OCI-M2 (cell line): ENCODE results near the gene DDX31.
"Not testable (repeated sequence)": the region's sequence is repeated elsewhere in the genome, so short reads cannot be mapped to it uniquely, and the experiment has no call there.

ENCODE experiments used
- DNase-seq: peaks from one replicate; lab custom pipeline; 2025; ENCODE audit not compliant: unreplicated experiment; lab: John Stamatoyannopoulos, UW

Gene DDX31

DNA sequence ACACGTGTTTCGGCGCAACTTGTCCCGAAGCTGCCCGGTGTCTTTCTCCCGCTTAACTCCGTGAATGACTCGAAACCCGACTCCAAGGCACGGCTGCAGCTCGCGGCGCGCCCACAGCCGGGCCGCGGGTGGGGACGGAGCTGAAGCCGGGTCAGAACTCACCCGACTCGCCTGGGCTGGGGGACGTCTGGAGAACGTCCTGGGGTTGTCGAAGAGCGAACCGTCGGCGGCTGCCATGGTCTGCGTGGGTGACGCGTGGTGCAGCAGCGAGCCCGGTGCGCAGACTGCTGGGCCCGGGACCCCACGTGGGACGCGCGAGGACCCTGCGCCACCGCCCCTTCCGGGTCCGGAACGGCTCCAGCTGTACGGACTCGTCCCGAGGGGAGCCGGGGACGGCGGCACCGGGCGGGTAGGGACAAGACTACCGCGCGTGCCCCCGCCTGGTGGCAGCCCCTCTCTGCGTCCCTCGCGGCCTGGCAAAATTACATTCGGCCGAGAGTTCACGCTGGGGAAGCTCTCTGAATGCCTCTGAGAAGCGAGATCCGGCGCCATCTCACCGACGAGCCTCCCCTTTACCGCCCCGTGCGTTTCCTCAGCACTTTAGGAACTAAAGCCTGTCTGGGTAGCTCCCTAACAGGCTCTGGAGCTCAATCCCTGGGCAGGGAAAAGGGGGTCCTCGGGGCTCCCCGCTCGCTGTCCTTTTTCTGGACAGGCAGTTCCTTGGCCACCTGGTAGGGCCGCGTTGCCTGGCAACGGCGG lies at the start of gene DDX31:
DDX31 (minus strand) TSS at position 286 of the 759 bp plus-strand sequence; CDS start at position 237, 49 bp downstream.
- no peak for DNase-seq

DNA sequence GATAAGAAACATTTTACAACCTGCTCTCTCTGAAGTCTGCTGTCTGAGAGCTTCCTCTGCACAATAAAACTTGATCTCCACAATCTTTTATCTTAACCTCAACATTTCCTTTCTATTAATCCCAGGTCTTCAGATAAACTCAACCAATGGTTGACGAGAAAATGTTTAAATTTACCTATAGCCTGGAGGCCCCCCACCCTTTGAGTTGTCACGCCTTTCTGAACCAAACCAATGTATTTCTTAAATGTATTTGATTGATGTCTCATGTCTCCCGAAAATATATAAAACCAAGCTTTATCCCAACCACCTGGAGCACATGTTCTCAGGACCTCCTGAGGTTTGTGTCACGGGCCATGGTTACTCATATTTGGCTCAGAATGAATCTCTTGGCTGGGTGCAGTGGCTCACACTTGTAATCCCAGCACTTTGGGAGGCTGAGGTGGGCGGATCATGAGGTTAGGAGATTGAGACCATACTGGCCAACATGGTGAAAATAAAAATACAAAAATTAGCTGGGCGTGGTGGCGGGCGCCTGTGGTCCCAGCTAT lies 48.7 kb upstream of the DDX31 start:
- not testable (repeated sequence) for DNase-seq

DNA sequence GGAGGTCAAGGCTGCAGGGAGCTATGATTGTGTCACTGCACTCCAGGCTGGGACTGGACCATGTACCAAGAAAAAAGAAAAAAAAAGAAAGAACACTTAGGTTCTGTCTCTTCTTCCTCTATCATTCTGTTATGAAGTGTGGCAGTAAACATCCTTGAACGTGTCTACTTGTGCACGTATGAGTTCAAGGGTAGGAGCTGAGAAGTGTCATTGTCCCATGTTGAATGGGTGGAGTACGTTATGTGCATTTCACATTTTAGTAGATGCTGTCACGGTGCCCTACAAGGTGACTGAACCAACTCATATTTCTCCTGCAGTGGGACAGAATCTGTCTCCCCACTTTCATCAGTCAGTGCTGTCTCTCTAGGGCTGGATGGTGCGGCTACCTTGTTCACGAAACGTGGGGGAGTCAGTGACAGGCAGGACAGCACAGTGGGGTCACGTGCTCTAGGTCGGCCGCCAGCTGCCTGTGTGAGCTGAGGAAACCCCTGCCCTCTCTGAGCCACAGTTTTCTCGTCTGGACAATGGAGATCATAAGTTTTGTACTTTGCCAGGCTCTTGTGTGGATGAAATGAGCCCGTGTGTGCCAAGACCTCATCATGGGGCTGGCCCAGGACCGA lies 47.7 kb upstream of the DDX31 start:
- no peak for DNase-seq

DNA sequence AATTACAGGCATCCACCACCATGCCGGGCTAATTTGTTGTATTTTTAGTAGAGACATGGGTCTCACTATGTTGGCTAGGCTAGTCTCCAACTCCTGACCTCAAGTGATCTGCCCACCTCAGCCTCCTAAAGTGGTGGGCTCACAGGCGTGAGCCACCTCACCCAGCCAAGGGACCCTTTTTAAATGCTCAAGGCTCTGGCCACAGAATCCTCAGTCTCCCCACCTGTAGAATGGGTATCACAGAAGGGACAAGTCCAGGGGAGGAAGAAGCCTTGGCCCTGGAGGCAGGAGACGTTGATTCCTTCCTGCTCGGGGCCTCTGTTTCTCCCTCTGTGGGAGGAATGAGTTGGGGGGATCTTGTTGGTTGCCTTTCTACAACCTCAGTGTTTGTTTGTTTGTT lies 46.2 kb upstream of the DDX31 start:
- no peak for DNase-seq

DNA sequence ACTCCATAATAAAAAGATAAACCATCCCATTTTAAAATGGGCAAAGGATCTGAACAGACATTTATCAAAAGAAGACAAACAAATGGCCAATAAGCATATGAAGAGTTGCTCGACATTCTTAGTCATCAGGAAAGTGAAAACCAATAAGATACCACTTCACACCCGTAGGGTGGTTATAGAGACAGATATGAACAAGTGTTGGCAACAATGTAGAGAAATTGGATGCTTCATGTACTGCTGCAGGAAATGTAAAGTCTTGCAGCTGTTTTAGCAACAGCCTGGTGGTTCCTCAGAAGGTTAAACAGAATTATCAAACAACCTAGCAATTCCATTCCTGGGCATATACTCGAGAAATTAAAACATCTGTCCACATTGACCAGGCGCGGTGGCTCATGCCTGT lies 43.0 kb upstream of the DDX31 start:
- no peak for DNase-seq

DNA sequence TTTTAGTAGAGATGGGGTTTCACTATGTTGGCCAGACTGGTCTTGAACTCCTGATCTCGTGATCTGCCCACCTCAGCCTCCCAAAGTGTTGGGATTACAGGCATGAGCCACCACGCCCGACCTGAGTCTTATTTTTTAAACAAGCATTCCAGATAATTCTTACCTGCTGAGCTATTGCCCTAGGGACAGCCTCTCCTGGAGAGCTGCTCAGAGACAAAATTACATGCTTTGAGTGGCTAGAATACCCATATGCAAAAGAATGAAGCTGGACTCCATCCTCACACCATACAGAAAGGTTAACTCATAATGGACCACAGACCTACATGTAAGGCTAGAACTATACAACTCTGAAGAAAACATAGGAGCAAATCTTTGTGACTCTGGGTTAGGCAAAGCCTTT lies 42.1 kb upstream of the DDX31 start:
- DNase-seq: no peak

DNA sequence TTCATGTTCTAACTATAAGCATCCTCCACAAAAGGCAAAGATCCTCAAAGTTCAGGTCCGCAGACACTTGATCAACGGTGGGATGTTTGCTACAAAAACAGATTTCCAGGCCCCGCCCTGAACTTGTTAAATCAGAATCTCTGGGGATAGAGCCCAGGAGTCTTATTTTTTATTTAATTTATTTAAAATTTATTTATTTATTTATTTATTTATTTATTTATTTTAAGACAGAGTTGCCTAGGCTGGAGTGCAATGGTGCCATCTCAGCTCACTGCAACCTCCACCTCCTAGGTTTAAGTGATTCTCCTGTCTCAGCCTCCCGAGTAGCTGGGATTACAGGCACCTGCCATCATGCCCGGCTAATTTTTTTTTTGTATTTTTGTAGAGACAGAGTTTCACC lies 41.4 kb upstream of the DDX31 start:
- DNase-seq: not testable (repeated sequence)

DNA sequence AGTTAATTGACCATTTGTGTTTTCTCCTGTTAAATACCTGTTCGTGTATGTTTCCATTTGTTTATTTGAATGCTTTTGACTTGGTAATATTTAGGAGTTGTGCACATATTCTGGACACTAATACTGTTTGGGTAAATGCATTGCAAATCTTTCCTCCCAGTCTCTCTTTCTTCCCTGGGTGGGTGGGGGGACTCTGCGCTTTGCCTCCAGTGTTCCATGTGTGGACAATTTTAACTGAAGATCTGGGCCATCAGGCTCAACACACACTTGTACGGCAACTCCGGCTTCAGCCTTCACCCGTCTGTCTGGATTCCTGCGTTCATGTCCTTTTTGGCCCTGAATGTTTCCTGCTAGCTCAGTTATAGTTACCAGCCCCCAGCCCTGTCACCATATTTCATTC lies 40.5 kb upstream of the DDX31 start:
- DNase-seq: no peak

DNA sequence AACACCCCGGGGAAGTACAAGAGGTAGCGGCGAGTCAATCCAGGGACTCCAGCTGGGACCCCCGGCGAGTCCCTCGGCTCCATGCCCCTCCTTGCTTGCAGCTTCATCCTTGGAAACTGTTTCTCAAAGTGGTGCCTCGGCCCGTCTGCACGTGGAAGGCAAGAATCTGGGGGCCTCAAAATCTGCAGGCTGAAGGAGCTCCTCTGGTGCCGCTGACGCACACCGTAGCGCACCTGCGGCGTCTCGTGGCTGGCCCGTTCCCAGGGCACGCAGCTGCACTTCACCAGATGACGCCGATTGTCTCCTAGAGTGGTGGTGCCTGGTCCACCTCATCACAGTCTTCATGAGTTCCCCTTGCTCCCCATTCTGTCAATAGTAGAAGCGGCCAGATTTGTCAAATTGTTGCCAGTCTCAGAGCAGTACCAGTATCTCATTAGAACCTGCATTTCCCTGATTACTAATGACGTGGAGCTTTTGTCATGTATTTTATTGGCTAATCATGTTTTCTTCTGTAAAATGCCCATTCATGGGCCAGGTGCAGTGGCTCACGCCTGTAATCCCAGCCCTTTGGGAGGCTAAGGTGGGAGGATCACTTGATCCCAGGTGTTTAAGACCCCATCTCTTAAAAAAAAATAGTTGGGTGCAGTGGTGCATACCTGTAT lies 39.1 kb upstream of the DDX31 start:
- DNase-seq: no peak

DNA sequence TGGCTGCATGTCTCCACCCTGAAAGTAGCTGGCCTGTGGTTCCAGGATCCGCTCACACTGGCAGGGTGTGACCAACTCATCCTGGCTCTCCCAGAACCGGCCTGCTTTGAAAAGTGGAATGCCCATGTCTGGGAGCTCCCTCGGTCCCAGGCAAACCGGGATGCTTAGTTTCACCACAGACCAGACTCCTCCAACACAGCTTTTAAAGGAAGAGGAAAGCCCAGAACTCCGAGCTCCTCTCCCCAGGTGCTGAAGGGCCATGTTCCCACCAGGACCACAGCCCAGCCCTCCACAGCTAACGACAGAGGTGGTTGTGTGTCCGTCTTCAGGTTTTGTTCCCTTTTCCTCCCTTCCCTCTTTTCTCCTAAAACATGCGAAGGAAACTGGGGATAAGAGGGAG lies 38.5 kb upstream of the DDX31 start:
- no peak for DNase-seq

DNA sequence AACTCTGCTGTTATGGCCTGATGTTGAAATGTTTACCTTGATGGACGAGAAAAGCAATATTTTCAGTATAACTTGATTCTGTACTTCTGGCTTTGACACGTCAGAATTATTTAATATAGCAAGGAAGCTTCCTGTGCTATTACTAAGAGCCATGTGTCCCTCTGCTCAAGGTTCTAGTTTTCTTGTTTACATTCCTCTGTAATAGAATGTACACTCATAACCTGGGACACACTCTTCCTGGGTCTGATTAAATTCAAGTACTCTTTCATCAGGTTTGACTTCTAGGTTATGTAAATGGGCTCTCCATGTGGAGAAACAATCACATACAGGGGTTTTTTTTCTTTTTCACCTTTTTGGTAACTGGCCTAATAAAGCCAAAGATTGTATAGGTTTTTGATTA lies 33.6 kb upstream of the DDX31 start:
- DNase-seq: no peak

DNA sequence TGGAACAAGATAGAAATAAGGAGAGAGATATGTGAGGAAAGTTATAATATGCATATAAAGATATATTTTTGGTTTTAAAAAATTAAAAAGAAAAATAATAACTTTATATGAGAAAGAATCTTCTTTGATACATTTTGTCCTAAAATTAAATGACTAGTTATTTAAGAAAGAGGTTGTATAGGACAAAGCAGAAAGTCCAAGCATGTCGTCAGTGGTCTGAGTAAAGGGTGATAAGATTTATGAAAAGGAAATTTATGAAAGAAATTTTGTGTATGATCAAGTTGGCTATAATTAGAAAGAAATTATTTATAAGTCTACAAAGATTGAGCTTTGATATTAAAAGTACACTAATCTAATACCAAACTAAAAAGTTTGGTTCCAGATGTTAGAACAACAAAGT lies 32.5 kb upstream of the DDX31 start:
- DNase-seq: no peak

DNA sequence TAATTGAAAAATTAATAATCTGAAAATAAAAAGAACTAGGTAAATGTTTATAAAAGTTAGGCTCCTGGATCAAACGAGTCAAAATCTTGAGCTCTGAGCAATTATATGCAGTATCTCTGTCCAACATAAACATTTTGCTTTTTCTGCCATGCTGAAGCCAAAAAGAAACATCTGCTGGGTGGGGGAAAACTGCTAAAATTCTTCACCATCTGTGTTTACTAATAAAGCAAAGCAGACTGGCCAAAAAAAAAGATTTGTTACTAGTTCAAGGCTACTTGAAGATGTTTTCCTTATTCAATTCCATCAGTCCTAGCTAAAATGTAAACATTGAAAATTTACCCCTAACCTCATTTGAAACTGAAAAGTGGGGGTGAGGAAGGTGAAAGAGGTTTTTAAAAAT lies 30.2 kb upstream of the DDX31 start:
- no peak for DNase-seq

DNA sequence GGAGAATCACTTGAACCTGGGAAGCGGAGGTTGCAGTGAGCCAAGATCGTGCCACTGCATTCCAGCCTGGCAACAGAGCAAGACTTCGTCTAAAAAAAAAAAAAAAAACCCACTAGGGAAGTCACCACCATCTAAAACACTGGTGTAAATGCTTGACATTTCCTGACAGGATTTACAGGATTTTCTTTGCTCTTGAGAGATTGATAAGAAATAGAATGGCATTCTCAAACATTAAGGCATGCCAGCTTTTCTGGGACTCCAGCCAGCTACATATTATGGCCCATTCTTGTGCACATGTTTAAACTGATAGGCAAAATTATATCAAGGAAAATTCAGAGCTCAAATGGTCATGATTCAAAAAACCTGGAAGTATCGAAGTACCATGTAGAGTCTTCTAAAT lies 29.2 kb upstream of the DDX31 start:
- DNase-seq: no peak

DNA sequence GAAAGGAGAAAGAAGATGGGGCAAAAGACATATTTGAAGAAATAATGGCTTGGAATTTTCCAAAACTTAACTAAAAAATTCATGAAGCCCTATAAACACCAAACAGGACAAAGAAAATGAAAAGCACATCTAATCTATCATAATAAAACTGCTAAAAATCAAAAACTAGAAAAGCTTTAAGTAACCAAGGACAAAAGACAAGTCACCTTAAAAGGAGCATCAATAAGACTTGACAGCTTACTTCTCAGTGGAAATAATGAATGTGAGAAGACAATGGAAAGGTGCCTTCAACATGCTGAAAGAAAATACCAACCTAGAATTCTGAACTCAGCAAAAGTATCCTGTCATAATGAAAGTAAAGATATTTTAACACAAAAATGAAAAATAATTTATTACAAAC lies 27.4 kb upstream of the DDX31 start:
- no peak for DNase-seq

DNA sequence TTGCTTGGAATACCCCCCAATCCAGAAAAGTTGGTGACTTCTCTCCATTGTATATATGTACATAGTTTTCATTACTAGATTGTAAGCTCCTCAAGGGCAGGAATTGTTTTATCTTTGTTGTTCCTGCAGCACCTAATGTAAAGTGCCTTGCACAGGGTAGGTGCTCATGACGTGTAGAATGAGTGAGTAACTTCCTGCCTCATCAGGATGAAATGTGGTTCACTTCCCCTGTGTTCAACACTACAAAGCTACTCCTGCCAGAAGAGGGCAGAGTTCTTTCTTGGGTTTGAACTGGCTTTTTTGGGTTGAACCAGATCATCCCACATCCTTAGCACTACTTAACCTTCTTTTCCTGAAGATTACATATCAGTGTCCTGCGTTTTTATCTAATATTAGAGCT lies 24.4 kb upstream of the DDX31 start:
- no peak for DNase-seq

DNA sequence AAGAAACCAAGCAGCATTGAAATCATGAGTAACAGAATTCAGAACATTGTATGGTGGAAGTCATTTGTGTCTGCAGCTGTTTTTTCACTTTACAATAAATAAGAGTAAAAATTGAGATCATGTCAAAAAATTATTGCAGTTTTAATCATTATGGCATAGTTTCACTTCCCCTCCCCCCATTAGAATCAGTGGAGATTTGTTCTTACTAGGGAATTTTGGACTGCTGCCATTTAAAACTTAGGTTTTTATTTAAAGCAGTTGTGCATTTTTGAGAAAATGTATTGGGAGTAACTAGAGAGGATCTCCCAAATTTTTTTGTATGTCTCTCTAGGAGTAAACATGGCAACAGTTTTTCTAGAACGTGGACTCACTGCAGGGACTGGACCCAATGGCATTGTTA lies 20.9 kb upstream of the DDX31 start:
- no peak for DNase-seq

DNA sequence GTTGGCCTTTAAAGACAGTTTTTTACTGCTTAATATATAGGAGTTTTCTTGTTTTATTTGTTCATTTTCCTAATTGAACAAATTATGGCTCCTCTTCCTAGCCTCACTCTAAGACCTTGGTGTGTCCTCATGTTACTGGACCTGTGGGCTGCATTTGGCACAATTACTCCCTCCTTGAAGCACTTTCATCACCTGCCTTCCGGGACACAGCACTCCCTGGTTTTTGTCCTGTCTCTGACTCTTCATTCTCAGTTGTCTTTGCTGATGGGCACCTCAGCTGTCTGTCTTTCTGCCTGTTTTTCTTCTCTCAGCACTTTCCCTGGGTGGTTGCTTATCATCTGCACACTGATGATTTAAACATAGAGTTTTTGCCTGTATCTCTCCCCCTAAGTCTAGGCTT lies 14.1 kb upstream of the DDX31 start:
- DNase-seq: no peak

DNA sequence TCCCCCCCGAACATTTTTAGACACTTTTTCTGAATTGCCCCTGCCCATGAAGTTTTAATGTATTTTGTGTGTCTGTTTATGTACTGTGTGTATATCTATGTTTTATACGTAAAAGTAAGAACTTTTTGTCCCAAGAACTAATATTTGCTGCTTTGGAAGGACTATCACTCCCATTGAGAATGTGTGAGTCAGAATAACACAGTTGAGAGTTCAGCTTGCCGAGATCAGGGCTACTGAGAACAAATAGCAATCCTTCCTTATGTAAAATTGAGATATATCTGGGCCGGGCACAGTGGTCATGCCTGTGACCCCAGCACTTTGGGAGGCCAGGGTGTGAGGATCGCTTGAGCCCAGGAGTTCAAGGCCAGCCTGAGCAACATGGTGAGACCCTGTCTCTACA lies 11.8 kb upstream of the DDX31 start:
- DNase-seq: no peak

DNA sequence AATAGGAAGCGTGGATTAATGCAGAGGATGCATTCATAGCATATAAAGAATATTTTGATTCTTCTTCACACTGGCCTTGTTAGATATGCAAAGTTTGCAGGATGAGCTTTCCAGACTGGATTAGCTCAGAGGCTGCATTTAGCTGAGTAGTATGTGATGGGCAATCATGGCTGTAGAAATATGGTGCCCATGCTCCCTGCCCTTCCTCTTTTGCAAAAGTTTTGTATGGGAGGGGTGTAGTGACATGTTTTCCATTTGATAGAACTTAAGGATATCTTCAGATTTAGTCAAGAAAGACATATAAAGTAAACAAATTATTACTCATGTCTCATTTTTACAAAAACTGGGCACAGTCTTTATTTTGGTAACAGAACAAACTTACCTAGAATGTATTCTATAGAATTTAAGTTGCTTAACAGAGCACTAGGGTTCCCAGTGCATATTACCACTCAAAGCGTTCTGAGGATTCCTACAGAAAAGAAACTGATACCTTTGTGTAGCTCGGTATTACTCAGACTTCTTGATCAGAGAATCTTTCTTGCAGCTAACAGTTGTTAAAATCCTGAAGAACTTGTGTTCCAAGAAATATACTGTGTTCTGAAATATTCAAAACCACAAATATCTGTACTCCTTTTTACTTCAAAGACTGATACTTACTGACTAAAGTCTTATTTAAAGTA lies 10.3 kb upstream of the DDX31 start:
- DNase-seq: no peak

DNA sequence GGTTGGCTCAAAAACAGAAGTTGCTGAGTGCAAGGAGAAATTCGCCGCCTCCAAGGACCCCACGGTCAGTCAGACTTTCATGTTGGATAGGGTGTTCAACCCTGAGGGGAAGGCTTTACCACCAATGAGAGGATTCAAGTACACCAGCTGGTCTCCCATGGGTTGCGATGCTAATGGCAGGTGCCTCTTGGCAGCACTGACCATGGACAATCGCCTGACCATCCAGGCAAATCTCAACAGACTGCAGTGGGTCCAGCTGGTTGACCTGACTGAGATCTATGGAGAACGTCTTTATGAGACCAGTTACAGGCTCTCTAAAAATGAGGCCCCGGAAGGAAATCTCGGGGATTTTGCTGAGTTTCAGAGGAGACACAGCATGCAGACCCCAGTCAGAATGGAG lies 8.2 kb upstream of the DDX31 start:
- no peak for DNase-seq

DNA sequence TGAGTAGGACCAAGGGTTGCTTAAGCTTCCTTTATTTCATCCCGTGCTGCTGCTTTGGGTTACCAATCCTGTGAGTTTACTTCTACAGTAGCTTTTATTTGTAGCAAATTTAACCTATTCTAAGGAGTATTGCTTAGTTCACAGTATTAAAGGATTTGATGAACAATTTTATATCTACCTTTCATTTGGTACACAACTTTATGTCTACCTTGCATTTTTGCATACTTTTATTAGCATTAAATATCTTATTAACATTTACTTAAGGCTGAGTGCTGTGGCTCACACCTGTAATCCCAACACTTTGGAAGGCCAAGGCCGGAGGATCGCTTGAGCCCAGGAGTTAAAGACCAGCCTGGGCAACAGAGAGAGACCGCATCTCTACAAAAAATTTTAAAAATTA lies 4.7 kb upstream of the DDX31 start:
- DNase-seq: no peak
